C4-2B (cell line): ENCODE results near the gene C2orf68.

Source experiments
- H3K27ac ChIP-seq: fragments of 450-650 bp; 2 replicates; pipeline ENCODE4 v1.5.1; 2017
- ZFX ChIP-seq: fragments of 450-650 bp; IDR thresholded peaks from 2 replicates; pipeline ENCODE4 v1.6.1; 2017
- TF ChIP-seq, protein P1 (sequence below): fragments of 450-650 bp; conservative IDR thresholded peaks from 2 replicates; pipeline ENCODE4 v1.5.1; 2017; ENCODE audit warnings: mild to moderate bottlenecking

Gene C2orf68

DNA sequence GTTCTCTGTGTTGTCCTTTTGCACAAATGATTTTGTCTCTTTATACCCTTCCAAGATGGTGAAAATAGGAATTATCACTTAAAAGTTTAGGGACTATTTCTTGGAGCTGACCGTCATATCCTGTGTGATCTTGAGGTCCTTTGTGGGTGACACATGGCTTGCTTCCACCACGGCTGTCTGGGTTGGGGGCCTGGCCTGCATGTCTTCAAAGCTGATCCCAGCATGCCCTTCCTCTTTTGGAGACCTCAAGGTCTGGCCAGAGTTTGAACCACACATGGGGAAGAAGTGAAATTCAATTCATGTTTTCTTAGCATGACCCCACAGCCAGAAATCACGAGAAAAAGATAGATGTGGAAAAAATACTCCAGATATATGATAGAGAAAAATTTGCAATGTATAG is 42.1 kb upstream of the C2orf68 start:
- no peak overlapping the region for H3K27ac ChIP-seq
- TF ChIP-seq, protein P1, sequence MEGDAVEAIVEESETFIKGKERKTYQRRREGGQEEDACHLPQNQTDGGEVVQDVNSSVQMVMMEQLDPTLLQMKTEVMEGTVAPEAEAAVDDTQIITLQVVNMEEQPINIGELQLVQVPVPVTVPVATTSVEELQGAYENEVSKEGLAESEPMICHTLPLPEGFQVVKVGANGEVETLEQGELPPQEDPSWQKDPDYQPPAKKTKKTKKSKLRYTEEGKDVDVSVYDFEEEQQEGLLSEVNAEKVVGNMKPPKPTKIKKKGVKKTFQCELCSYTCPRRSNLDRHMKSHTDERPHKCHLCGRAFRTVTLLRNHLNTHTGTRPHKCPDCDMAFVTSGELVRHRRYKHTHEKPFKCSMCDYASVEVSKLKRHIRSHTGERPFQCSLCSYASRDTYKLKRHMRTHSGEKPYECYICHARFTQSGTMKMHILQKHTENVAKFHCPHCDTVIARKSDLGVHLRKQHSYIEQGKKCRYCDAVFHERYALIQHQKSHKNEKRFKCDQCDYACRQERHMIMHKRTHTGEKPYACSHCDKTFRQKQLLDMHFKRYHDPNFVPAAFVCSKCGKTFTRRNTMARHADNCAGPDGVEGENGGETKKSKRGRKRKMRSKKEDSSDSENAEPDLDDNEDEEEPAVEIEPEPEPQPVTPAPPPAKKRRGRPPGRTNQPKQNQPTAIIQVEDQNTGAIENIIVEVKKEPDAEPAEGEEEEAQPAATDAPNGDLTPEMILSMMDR, result no peak
- no peak for TF ChIP-seq ZFX

DNA sequence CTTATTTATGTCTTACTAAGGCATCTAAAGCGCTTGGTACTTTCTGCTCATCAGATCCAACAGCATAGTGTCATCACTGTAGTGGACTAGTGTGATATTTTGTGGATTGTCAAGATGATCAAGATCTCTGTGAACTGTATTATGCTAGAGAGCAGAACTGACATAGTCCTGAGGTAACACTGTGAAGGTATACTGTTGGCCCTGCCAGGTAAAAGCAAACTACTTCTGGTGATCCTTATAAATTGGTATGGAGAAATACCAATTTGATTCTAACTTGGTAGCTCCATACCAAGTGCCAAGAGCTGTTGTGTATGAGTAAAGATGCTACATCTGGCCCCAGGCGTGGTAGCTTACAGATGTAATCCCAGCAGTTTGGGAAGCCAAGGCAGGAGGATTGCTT is 40.2 kb upstream of the C2orf68 start:
- TF ChIP-seq, protein P1, result no peak
- TF ChIP-seq ZFX, result no peak
- H3K27ac ChIP-seq, result no peak overlapping the region

DNA sequence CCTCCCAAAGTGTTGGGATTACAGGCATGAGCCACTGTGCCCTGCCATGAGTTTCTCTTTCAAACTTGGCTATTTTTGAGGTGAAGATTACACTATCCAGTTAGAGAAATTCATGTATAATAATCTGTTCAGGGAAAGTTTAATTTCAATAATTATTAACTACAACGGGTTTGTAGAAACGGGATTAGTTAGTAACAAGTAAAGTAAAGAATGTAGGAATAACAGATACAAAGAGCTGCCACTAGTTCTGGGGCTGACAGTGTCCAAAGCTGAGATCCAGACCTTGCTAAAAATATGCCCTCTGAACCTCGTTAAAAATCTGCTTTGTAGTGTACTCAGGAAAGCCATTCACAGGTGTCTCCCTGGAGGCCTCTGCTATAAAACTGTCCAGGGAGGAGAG is 39.2 kb upstream of the C2orf68 start:
- TF ChIP-seq, protein P1, result no peak
- TF ChIP-seq ZFX, result no peak
- H3K27ac ChIP-seq, result no peak overlapping the region

DNA sequence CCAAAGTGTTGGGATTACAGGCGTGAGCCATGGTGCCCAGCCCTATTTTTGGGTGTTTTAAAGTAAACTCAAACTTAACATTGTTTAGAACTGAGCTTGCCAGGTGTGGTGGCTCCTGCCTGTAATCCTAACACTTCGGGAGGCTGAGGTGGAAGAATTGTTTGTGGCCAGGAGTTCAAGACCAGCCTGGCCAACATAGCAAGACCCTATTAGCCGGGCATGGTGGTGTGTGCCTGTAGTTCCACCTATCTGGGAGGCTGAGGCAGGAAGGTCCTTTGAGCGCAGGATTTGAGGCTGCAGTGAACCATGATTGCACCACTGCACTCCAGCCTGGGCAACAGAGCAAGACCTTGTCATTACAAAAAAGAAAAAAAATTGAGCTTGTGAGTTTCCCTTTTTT is 38.6 kb upstream of the C2orf68 start:
- H3K27ac ChIP-seq, result no peak overlapping the region
- no peak for TF ChIP-seq ZFX
- TF ChIP-seq, protein P1, result no peak

DNA sequence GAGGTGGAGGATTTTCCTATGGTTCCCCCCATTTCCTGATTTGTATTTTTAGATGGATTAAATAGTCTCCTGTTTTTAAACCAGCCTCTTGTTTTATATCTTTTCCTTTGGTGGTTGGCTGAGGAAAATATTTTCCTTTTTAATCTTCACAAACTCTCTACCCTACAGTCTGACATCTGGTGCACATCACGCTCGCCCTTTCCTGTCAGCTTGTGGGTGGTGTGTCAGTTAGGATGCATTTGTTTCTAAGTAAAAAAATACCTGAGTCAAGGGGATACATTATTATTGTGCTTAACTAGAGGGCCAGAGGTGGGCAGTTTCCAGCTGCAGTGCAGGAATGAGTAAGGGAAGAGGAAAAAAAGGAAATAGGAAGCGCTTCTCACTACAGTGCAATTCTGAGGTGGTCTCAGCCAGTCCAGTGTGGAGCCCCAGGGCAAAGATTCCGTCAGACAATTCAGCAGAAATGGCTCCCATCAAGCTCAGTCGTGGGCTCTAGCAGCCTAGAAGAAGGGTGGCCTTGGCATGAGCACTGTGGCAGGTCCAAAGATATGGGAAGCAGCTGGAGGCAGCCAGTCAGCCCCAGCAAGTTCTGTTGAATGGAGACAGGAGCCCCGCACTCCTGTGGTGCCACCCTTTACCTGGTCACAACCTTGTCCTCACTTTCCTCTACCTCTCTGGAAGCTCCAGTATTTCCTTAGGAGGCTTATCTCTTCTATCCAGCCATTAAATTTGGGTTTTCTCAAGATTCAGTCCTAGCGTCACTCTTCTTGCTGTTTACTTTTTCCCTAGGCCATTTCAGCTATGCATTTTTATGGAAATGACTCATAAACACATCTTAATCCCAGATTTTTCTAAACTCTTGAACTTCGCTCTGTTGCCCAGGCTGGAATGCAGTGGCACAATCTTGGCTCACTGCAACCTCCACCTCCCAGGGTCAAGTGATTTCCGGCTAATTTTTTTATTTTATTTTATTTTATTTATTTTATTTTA is 37.6 kb upstream of the C2orf68 start:
- no peak overlapping the region for H3K27ac ChIP-seq
- TF ChIP-seq, protein P1, result no peak
- TF ChIP-seq ZFX, result no peak

DNA sequence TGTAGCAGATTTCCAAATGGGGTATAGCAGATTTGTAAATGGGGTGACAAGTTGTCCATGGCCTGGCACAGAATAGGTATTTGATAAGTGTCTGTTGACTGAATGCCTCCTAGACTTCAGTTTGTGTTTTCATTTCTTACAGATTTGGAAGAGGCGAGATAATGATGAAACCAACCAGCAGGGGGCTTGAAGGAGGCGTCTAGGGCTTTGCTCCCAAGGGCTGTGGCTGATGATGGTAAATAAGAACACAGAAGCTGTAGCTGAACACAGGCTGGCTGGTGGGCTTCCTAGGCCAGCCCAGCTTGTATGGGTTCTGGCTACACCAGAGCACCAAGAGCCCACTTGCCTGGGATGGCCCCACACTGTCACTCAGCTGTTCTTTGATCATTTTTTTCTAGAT is 36.8 kb upstream of the C2orf68 start:
- no peak for TF ChIP-seq ZFX
- TF ChIP-seq, protein P1, result no peak; the same call in 1 of the 2 replicates
- H3K27ac ChIP-seq, result no peak overlapping the region

DNA sequence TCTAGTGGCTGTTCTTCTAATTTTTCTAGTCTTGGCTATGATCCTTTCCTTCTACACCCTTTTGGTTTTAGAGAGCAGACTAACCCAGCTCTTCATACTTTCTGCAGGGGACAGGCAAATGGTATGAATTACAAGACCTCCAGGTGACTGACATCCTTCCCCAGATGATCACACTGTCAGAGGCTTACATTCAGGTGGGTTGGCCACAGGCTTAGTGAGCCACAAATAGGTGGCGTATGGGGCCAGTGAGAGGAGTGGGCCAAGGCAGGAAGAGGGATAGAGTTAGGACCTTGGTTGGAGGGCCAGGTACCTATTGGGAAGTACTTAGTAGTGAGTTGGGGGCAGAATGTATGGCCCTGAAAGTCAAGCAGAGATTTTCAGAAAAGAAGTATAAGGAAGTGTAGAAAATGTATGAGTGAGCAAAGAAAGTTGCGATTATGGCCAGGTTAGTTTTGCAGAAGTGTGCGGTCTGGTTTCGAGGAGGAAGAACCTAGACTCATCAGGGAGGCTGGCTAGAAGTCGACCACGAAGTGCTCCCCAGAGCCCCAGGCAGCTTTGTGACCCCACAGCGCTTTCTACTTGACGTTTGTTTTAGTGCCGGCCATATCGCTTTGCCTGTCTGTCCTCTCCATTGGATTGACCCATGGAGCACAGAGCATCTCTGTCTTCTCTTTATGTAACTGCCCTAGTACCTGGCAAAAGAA is 36.1 kb upstream of the C2orf68 start:
- TF ChIP-seq, protein P1, result no peak
- TF ChIP-seq ZFX, result no peak
- H3K27ac ChIP-seq, result no peak overlapping the region
